Smooth muscle cell (in vitro differentiated cells): ENCODE measurements around the gene TNMD. TPM values are rescaled to one million over a fixed set of nuclear protein-coding genes. Genes with fewer than 3 reads are reported as not detected.
A peak's percentile ranks its signal among the peaks of the same experiment; 100 is the strongest.
"Not testable (repeated sequence)": the region's sequence is repeated elsewhere in the genome, so short reads cannot be mapped to it uniquely, and the experiment has no call there.

Source experiments
- DNase-seq: peaks from one replicate; lab custom pipeline; 2025; ENCODE audit not compliant: unreplicated experiment; lab: John Stamatoyannopoulos, UW
- H2AFZ ChIP-seq: fragments of 200-600 bp; sonication (generic); 2 replicates; pipeline ENCODE4 v1.6.0; 2016; ENCODE audit warnings: antibody characterized with exemption, low read depth, mild to moderate bottlenecking
- H3F3A ChIP-seq: fragments of 200-600 bp; sonication (generic); 2 replicates; pipeline ENCODE4 v1.6.0; 2017; ENCODE audit warnings: antibody characterized with exemption, low read depth
- H3K27ac ChIP-seq: fragments of 200-600 bp; sonication (generic); 2 replicates; pipeline ENCODE4 v1.5.1; 2016; ENCODE audit warnings: low read depth, mild to moderate bottlenecking
- H3K27me3 ChIP-seq: fragments of 200-600 bp; sonication (generic); 2 replicates; pipeline ENCODE4 v1.6.1; 2016; ENCODE audit warnings: low read depth, mild to moderate bottlenecking
- H3K36me3 ChIP-seq: fragments of 200-600 bp; sonication (generic); 2 replicates; pipeline ENCODE4 v1.5.1; 2016; ENCODE audit warnings: low read depth
- H3K4me1 ChIP-seq: fragments of 200-600 bp; sonication (generic); 2 replicates; pipeline ENCODE4 v1.5.1; 2016; ENCODE audit warnings: low read depth
- H3K4me2 ChIP-seq: fragments of 200-600 bp; sonication (generic); 2 replicates; pipeline ENCODE4 v1.6.0; 2016; ENCODE audit warnings: mild to moderate bottlenecking
- H3K4me3 ChIP-seq: fragments of 200-600 bp; sonication (generic); 2 replicates; pipeline ENCODE4 v1.5.1; 2016; ENCODE audit warnings: mild to moderate bottlenecking
- H3K79me2 ChIP-seq: fragments of 200-600 bp; sonication (generic); 2 replicates; pipeline ENCODE4 v1.6.0; 2016; ENCODE audit warnings: low read depth, mild to moderate bottlenecking
- H3K9ac ChIP-seq: fragments of 200-600 bp; sonication (generic); 2 replicates; pipeline ENCODE4 v1.6.0; 2016; ENCODE audit warnings: low read depth
- H3K9me3 ChIP-seq: fragments of 200-600 bp; sonication (generic); replicated peaks from 2 replicates; pipeline ENCODE4 v1.5.1; 2016; ENCODE audit warnings: low read depth
- H4K20me1 ChIP-seq: fragments of 200-600 bp; sonication (generic); 2 replicates; pipeline ENCODE4 v1.6.0; 2016; ENCODE audit warnings: low read depth
- WGBS: methylation state at CpG from one replicate; pipeline ENCODE4 v1.1.7; 2016; ENCODE audit warnings: low lambda C conversion rate; 5-methylcytosine and 5-hydroxymethylcytosine counted together
- polyA plus RNA-seq: library from polyadenylated mRNA; unstranded; fragments of >200 nt; fragmentation: Nextera tagmentation; extraction: Ambion mirVana; gene quantifications from 2 replicates; pipeline ENCODE4 v1.2.1, GENCODE V29; 2016
- total RNA-seq: library from RNA; depleted of rRNA; stranded (reverse); fragments of >200 nt; gene quantifications from 2 replicates; pipeline ENCODE4 v1.2.3, GENCODE V29; 2014
- TF ChIP-seq, protein P1 (sequence below): fragments of 200-600 bp; sonication (generic); IDR thresholded peaks from 2 replicates; pipeline ENCODE4 v1.5.1; 2017; ENCODE audit warnings: borderline replicate concordance, mild to moderate bottlenecking, antibody characterized with exemption; ENCODE audit not compliant: insufficient read depth, poor library complexity, severe bottlenecking

Gene TNMD
- not detected in 2 replicates for total RNA-seq
- not detected in 2 replicates for polyA plus RNA-seq

DNA sequence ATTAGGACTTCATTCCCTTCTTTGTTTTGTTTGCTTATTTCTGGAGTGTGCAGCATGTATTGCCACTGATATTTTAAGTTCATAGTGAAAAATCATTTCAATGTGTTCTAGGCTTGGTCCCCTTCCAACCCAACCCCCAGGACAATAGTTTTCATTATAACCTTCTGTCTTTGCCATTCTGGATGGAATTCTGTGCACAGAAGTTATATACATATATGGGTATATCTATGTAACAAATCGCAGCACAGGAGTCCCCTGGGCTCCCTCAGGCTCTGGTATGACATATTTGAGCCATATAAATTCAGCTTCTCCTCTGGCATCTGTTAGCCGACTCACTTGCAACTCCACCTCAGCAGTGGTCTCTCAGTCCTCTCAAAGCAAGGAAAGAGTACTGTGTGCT lies at the start of gene TNMD:
TSS of gene TNMD (plus strand) at position 326 of the 400 bp plus-strand sequence. CDS start 83 bp downstream, outside the sequence.
- no peak within 1 kb of the TSS for H3K4me2 ChIP-seq
- WGBS = 59% methylated on average over 2 of the region's 2 CpGs
- H4K20me1 ChIP-seq = no peaks in the 10 kb centered on the region
- H2AFZ ChIP-seq = no peak within 1 kb of the TSS
- DNase-seq = no peak
- no peaks in the 10 kb centered on the region for H3K27me3 ChIP-seq
- no peaks in the 10 kb centered on the region for H3K36me3 ChIP-seq
- H3F3A ChIP-seq = no peaks in the 10 kb centered on the region
- TF ChIP-seq, protein P1, sequence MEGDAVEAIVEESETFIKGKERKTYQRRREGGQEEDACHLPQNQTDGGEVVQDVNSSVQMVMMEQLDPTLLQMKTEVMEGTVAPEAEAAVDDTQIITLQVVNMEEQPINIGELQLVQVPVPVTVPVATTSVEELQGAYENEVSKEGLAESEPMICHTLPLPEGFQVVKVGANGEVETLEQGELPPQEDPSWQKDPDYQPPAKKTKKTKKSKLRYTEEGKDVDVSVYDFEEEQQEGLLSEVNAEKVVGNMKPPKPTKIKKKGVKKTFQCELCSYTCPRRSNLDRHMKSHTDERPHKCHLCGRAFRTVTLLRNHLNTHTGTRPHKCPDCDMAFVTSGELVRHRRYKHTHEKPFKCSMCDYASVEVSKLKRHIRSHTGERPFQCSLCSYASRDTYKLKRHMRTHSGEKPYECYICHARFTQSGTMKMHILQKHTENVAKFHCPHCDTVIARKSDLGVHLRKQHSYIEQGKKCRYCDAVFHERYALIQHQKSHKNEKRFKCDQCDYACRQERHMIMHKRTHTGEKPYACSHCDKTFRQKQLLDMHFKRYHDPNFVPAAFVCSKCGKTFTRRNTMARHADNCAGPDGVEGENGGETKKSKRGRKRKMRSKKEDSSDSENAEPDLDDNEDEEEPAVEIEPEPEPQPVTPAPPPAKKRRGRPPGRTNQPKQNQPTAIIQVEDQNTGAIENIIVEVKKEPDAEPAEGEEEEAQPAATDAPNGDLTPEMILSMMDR = no peak
- H3K27ac ChIP-seq = no peak within 1 kb of the TSS
- H3K9ac ChIP-seq = no peak within 1 kb of the TSS
- no peaks in the 10 kb centered on the region for H3K9me3 ChIP-seq
- H3K4me3 ChIP-seq = no peak within 1 kb of the TSS
- H3K4me1 ChIP-seq = no peaks in the 10 kb centered on the region
- no peaks in the 10 kb centered on the region for H3K79me2 ChIP-seq

DNA sequence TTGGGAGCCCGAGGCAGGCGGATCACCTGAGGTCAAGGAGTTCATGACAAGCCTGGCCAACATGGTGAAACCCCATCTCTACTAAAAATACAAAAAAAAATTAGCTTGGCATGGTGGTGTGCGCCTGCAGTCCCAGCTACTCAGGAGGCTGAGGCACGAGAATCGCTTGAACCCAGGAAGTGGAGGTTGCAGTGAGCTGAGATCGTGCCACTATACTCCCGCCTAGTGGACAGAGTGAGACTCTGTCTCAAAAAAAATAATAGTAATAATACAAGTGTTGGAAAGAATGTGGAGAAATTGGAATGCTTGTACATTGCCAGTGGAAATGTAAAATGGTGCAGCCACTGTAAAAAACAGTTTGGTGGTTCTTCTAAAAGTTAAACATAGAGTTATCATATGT lies 19.2 kb upstream of the TNMD start:
- 67% methylated on average over 7 of the region's 7 CpGs for WGBS

DNA sequence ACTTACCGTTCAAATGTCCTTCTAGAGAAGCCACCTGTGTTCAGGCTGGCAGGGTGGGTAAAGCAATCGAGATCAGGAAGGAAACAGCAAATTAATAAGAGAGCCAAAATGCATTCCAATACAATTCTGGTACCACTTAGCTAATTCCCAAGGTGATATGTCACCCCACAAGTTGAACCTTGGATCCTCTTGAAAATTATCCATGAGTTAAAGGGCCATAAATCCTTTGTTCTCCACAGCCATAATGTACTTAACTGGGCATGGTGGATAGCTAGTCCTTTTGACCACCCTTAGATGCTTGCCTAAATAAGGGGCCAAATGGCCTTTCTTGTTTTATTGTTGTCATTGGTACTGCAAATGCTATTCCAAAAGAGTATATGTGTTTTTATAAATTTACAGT lies 2.0 kb downstream of the TNMD start:
- Histone ChIP-seq H3K36me3 (no peaks in the 10 kb centered on the region), H3K4me3 (no peak overlapping the region), H3K27me3 (no peaks in the 10 kb centered on the region), H3K4me2 (no peak overlapping the region), H2AFZ (no peak overlapping the region), H4K20me1 (no peaks in the 10 kb centered on the region), H3F3A (no peaks in the 10 kb centered on the region), H3K9ac (no peak overlapping the region), H3K27ac (no peak overlapping the region), H3K79me2 (no peaks in the 10 kb centered on the region), H3K4me1 (no peaks in the 10 kb centered on the region), H3K9me3 (no peaks in the 10 kb centered on the region)
- TF ChIP-seq, protein P1 = no peak
- 80% methylated on average over 2 of the region's 2 CpGs for WGBS
- DNase-seq = no peak

More for the DNA sequence above, 19.2 kb upstream of the TNMD start:
- H2AFZ ChIP-seq, H3K9ac ChIP-seq, H4K20me1 ChIP-seq, DNase-seq, H3K9me3 ChIP-seq, H3K4me2 ChIP-seq, H3K79me2 ChIP-seq, H3K36me3 ChIP-seq, H3F3A ChIP-seq, H3K4me3 ChIP-seq, H3K27ac ChIP-seq, H3K27me3 ChIP-seq, H3K4me1 ChIP-seq: not testable (repeated sequence)
- TF ChIP-seq, protein P1 = peak; percentile 5

DNA sequence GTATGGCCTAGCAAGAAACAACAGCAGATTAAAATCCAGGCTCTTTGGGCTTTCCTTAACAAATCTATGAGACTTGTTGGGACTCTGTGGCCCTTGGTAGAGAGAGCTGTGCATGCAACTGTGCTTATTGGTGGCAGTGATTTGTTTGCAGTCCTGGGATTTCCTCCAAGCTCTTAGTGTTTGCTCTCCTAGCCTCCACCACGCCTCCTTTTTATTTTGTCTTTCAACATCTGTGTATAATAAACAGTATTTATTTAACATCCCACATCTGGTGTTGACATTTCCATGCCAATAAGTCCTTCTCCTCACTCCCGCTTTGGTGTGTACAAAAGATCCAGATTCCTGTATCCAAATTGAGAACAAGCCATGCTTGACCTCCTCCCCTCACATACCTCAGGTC lies 3.1 kb downstream of the TNMD start:
- H3K9me3 ChIP-seq = no peaks in the 10 kb centered on the region
- H3K4me2 ChIP-seq = no peak overlapping the region
- no peak for DNase-seq
- no peaks in the 10 kb centered on the region for H3K27me3 ChIP-seq
- no peaks in the 10 kb centered on the region for H4K20me1 ChIP-seq
- no peaks in the 10 kb centered on the region for H3F3A ChIP-seq
- H3K36me3 ChIP-seq = no peaks in the 10 kb centered on the region
- no peak overlapping the region for H3K27ac ChIP-seq
- TF ChIP-seq, protein P1 = no peak
- no peak overlapping the region for H3K4me3 ChIP-seq
- H3K79me2 ChIP-seq = no peaks in the 10 kb centered on the region
- H2AFZ ChIP-seq = no peak overlapping the region
- no peak overlapping the region for H3K9ac ChIP-seq
- no peaks in the 10 kb centered on the region for H3K4me1 ChIP-seq
- WGBS = 70% methylated on average over 2 of the region's 2 CpGs
